ENCODE data around the gene DDO. TPM values are rescaled to one million over a fixed set of nuclear protein-coding genes. Genes with fewer than 3 reads are reported as not detected.

DDO gene, protein sequence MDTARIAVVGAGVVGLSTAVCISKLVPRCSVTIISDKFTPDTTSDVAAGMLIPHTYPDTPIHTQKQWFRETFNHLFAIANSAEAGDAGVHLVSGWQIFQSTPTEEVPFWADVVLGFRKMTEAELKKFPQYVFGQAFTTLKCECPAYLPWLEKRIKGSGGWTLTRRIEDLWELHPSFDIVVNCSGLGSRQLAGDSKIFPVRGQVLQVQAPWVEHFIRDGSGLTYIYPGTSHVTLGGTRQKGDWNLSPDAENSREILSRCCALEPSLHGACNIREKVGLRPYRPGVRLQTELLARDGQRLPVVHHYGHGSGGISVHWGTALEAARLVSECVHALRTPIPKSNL
- 0.16 and 0.25 TPM in 2 replicates for total RNA-seq

GRCh38 chr6:110415086-110415916, at the start of gene DDO:
DDO (minus strand) TSS chr6:110415575; CDS start chr6:110413462, 2,113 bp downstream.

GRCh38 chr6:110357664-110358552, 57.5 kb downstream of the DDO start, which contains the start of gene METTL24:
METTL24 (minus strand) TSS chr6:110358349; CDS start chr6:110358272, 77 bp downstream.

Other genes with a start within 250 kb of the DDO start
- gene WASF1, start 235.9 kb downstream of the DDO start, total RNA-seq = 9.5 and 18.6 TPM in 2 replicates
- 8.0 and 8.7 TPM in 2 replicates for gene CDC40, start 235.1 kb downstream of the DDO start, total RNA-seq
- 0.65 and 6.6 TPM in 2 replicates for gene METTL24, start 57.2 kb downstream of the DDO start, total RNA-seq
- gene SLC22A16, start 61.0 kb upstream of the DDO start, total RNA-seq = 2.3 TPM in 1 of 2 replicates, not detected in the other

Measured in mesangial cell (primary cell).